ENCODE data around the gene FGL2.
"Not testable (repeated sequence)": the region's sequence is repeated elsewhere in the genome, so short reads cannot be mapped to it uniquely, and the experiment has no call there.

FGL2 gene

DNA sequence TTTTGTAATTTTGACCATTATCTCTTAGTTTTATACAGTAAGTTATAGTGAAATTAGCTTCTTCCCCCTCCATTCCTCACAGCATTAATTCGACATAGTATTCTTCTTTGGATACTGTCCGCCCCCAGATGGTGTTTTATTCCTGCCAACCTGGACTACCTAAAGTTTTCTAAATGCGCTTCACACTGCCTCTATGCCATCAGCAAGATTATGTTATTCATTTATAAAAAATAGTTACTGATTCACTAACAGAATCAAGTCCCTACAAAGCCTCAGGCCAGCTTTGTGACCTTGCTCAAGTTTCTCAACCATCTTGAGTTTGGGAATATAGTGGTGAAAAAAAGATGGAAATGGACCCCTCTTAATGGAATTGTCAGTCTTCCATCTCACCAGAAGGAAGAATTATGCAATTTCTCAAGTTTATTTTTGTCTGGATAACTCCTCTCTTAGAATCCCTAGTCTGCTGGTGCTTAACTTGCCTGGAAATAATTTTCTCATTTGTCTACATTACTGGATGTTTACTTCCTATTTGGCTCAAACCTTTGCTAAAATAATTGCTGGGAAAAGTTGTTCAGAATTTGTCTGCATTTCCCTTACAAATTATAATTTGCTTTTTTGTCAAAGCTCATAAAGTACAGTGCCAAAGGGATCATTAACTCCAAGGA is 16.7 kb upstream of the FGL2 start:
- DNase-seq (ENCODE audit: low read depth) = no peak

DNA sequence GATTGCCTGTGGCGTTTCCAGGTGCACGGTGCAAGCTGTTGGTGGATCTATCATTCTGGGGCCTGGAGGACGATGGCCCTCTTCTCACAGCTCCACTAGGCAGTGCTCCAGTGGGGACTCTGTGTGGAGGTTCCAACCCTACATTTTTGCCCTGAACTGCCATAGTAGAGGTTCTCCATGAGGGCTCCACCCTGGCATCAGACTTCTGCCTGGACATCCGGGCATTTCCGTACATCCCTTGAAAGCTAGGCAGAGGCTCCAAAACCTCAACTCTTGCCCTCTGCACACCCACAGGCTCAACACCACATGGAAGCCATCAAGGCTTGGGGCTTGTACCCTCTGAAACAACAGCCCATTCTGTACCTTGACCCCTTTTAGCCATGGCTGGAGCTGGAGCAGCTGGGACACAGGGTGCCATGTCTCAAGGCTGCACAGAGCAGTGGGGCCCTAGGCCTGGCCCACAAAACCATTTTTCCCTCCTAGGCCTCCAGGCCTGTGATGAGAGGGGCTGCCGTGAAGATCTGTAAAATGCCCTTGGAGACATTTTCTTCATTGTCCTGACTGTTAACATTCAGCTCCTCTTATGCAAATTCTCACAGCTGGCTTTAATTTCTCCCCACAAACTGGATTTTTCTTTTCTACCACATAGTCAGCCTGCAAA is 10.0 kb upstream of the FGL2 start:
- no peak for DNase-seq (ENCODE audit: low read depth)

DNA sequence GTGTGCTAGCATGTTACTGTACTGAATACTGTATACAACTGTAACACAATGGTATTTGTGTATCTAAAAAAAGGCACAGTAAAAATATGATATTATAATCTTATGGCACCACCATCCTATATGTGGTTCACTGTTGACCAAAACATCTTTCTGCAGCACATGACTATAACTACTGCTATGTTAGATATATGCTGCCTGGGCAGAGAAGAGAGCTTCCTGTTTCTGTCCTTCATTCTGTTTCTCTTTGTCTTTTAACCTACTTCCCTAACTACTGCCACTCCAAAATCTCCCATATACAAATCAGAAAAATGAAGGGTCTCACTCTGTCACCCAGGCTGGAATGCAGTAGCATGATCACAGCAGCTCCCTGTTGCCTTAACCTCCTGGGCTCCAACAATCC is 8.8 kb upstream of the FGL2 start:
- no peak for DNase-seq (ENCODE audit: low read depth)

DNA sequence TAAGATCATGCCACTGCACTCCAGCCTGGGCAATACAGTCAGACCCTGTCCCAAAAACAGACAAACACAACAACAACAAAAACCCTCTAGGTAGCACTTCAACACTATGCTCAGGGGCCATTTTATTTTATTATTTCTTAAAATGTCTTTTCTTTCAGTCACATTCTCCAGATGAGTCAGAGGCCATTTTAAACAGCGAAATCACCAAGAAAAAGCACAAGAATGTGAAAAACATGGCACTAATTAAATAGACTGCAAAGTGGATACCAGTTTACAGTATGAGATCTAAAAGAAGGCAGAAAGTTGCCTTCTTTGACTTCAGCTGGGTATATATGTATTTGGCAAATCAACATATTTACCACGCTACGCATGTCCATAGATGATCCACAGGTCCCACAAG is 6.1 kb upstream of the FGL2 start:
- no peak for DNase-seq (ENCODE audit: low read depth)

DNA sequence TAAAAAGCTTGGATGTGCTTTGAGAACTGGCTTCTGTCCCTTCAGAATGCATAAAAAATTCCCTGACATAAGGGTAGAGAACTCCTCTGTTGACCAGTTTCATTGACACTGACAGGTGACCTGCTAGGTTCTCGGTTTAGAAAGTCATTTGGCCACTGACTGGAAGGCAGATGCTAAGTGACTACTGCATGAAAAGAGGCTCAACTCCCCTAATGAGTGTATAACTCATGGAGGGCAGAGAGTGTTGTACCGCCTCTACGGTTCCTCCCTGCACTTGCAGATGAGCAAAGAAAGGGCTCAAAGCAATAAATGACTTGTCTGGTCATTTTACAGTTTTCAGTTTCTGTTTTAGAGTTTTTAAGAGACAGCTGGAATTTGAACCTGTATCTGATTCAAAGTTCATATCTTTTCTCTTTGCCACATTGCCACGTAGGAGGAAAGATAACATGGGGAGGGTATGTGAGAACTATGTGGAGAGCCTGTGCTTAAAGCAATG is 2.9 kb upstream of the FGL2 start:
- DNase-seq (ENCODE audit: low read depth) = no peak

DNA sequence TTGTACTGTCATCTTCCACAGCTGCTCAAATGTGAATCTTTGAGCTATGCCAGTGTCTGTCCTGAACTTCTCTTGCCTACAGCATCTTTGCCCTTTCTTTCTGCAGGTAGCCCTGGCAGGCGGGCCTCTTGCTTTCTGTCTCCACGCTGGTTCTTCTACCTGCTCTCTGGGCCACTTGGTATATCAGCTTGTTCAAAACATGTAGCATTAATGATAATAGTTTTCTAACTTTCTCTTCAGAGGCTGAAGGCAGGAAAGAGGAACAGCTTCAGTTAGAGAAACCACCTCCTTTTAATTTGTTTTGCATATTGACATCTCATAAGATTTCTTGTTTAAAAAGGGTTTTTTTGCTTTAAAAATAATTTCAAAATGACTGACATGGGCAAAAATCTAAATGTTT is 923 bp upstream of the FGL2 start:
- DNase-seq (ENCODE audit: low read depth) = no peak

DNA sequence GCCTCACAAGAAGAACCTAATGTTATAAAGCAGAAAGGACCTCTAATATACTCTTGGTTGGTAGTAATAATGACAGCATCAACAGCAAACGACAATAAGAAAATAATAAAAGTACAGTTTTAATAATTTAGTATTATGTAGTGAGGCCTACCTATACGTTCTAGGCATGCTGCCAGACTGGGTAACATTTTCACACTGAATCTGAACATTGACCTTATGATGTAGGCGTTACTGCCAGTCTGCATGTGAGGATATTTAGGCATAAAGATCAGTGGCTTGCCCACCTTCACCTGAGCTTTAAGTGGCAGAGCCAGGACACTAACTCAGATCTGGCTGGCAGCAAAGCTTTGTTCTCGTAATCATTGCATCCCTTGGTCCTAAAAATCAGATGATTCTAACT is 2.5 kb downstream of the FGL2 start:
- no peak for DNase-seq (ENCODE audit: low read depth)

DNA sequence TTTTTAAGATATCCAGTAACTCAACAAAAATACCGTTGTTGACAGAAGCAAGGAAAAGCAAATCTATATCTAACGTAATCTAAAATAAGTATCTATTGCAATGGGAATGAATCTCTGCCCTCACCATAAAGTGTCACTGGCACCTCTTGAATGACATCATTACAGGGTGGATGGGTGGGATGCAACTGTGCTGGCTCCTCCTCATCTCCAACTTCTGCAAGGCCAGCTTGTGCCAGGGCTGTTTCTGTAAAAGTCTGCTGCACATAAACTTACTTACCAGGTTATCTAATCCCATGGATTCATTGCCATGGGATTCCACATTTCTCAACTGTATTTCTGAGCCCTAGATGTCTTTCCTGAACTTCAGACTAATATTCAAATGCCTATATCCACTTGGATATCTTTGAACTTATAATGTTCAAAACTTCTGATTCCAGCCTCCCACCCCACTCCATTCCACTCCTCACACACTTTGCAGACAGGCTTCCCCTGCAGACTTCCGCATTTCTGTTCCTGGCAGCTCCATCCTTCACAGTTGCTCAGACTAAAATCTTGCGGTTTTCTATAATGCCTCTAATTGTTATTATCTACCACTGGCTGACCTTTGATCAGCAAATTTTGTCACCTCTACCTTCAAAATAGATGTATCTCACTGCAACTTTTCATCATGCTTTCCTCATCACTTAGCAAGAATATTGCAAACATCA is 10.7 kb downstream of the FGL2 start:
- no peak for DNase-seq (ENCODE audit: low read depth)

DNA sequence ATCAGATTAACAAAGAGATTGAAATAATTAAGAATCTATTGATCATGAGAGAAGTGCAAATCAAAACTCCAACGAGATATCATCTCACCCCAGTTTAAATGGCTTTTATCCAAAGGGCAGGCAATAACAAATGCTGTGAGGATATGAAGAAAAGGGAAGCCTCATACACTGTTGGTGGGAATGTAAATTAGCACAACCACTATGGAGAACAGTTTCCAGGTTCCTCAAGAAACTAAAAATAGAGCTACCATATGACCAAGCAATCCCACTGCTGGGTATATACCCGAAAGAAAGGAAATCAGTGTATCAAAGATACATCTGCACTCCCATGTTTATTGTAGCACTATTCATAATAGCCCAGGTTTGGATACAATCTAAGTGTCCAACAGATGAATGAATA is 13.8 kb downstream of the FGL2 start:
- DNase-seq (ENCODE audit: low read depth) = no peak

DNA sequence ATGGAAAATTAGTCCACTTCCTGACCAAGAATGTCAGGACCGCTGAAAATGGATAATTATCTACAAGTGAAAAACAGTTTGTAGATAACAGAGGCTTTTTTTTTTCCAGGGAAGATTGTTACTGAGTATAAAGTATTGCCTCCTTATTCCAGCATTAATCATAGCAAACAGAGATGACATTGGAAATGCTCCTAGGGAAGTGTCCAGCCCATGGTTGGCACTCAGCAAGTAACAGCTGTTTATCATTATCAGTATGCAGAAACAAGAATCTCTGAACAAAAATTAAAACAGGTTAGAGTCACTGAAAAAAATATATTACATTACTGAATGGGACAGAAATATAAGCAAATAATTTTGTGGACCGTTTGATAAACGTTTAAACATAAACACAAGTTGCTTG is 14.6 kb downstream of the FGL2 start:
- DNase-seq (ENCODE audit: low read depth) = peak; percentile 2

DNA sequence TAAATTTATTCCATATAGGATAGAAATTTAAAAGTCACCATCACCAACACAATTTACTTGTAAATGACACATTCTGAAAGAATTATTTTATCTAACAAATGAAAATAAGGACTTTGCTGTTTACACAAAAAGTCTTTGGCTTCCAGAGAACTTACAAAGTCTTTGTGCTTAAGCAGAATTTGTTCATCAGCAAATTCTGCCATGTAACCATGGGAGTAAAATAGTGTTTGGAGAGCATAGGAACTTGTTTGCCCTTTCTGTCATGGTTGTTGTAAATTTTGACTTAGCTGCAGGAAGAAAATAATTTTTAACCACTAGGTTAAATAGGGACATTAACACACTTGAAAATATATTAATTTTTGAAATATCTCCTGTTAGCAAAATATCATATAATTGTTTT is 15.2 kb downstream of the FGL2 start:
- DNase-seq (ENCODE audit: low read depth) = no peak

DNA sequence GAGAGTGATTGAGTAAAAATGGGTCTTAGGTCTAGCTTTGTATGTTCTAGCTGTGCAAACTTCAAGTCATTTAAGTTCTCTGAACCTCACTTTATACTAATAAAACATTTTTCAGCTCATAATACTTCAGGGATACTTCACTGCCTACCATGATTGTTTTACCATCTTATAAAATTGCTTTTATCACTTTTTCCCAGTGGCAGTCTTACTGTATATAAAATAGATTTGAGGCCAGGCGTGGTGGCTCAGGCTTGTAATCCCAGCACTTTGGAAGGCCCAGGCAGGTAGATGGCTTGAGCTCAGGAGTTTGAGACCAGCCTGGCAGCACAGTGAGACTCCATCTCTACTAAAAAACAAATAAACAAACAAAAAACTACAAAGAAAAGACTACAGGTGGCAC is 17.4 kb downstream of the FGL2 start:
- no peak for DNase-seq (ENCODE audit: low read depth)

DNA sequence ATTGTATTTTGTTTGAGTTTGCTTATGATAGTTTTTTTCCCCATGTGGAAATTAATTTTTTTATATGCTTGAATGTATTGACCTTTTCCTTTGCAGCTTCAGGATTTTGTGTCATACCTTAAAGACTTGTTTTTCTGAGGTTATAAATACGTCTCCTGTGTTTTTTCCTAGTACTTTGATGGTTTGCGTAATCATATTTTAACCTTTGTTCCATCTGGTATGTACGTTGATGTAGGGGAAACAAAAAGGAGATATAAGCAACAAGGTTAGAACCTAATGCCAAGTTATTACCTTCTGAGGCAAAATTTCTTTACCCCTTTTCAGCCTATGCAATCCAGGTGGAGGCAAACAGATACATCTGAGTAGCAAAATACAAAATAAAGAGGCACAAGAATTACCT is 17.9 kb downstream of the FGL2 start:
- no peak for DNase-seq (ENCODE audit: low read depth)

DNA sequence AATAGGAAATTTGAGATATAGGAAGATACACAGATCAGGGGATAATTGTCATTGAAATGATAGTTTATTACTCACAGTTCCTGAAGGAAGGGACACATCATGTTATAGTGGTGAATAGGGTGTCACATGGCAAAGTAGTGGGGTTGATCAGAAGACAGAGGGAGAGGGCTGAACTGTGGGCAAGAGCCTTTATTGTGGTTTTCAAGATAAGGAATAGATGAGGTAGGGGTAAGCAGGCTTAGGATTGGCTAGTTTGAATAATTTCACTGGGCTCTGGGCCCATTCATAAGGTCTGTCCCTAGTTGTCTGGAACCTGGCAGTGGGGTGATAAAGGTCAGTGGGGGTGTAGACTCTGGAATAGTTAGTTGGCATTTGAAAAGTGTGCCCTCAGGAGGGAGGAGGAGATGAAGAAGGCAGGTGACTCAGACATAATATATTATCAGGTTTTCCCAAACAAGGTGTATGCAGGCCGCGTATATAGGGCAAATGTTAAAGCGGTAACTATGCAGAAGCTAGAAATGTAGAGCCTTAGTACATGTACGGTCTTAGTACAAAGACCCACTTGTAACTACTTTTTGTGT is 18.5 kb downstream of the FGL2 start:
- DNase-seq (ENCODE audit: low read depth) = no peak

DNA sequence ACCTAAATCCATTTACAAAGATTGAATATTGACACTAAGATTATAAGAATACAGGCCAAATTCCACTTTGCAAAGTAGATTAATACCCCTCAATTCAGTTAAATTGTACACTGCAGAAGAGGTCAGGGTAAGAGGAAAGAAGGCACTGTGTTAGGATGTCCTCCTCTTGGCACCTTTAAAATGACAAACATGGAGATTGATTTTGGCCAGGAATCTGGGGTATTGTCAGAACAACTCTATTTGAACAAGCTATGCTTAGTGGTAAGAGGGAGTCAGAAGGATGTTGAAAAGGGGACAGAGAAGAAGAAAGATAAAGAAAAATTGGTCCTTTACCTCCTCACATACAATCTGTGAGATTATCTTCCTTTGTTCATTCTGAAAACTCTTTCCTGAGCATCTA is 21.6 kb downstream of the FGL2 start:
- not testable (repeated sequence) for DNase-seq (ENCODE audit: low read depth)

DNA sequence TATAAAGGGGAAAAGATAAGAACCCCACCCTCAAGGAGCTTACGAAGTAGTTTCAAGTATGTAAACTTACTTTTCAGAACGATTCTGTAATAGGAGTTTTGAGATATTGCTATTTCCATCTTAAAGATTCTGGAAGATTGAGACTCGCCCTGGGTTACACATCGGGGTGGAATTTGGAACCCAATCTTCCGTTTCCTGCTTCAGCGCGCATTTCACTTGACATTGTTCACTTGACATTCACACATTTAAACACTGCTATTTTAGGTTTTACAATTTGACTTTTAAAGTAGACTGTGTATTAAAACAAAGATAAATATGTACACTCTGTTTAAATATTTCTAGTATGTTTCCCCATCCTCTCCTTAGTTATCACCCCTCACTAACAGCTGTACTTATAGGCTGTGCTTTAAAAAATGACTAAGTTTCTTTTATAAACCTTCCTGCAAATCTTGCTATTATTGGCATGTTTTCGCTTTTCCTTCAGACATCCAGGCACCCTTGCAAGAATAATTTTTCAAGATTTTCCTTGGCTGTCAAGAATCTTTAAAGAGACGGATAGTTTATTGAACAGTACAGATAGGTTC is 22.2 kb downstream of the FGL2 start:
- DNase-seq (ENCODE audit: low read depth) = not testable (repeated sequence)

DNA sequence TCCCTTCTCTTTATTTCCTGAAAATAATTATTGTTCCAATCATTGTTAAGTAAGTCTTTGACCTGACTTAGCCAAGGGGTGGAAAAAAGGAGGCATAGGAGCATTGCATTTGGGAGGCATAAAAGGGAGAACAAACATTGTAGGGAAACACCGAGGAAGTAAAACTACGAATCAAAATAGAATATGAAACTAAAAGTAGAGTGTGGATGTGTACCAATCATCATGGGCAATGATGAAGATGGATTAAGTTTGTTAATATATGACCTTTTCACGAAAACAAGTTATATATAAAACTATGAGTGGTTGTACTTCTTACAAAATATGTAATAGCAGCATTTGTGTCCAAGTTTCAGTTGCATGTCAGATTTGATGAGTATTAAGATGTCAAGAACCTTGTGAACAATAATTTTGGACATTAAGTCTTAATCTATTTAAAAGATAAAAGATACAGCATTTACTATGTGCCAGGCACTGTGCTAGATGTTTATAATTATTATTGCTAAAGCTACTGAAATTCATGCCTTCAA is 24.3 kb downstream of the FGL2 start:
- DNase-seq (ENCODE audit: low read depth) = not testable (repeated sequence)

DNA sequence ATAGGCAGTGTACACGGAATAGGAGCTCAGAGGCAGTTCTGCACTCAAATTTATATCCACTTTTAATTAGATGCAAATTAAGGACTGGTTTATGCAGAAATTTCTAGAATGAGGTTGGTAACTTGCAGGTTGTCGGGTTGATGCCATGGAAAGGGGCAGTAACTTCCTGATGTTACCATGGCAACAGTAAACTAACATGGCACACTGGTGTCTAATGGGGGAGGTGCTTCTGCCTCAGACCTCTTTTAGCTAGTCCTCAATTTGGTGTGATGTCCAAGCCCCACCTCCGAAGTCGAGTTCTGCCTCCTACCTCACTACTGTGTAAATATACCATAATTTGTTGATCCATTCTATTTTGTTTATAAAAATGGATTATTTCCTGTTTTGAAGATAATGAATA is 25.2 kb downstream of the FGL2 start:
- DNase-seq (ENCODE audit: low read depth) = not testable (repeated sequence)

DNA sequence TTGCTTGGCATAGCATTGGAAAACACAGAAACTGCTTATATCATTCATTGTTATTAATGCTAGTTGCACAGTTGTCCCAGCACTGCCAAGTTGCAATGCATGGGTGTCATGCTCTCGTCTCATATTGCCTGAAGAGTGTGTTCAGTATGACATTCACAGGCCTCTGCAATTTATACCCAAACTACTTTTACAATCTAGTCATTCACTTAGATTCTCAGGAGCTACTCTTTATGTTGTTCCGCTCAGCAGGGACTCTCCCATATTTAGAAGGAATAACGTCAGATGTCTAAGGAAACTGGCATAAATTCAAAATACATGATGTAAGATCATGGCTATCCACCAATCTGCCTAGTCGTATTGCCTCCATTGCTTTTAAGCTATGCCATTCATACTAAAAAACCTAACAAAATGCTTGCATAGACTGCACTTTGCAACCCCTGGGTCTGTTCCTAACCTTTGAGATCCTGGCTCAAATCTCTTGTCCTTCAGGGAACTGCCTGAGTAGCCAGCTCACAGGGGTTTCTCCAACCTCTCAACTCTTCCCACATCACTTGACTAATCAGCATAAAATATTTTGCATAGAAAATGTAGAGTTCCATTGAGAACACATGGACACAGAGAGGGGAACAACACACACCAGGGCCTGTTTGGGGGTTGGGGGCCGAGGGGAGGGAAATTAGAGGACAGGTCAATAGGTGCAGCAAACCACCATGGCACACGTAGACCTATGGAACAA is 27.0 kb downstream of the FGL2 start:
- not testable (repeated sequence) for DNase-seq (ENCODE audit: low read depth)

DNA sequence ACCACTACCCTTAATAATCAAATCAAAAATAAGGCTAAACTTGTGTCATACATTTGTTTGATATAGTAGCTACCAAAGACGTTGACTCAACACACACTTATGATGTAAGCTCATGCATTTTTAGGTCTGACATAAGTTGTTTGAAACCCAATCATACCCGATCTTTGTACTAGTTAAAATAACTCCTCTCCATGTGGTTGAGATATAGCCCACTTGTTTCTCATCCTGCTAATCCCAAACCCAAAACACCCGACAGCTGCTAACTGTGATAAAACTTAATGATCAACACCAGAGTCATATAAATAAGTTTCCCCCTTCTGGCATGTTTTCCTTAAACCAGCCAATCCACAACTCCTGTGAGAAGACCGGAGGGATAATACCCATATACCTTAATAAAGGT is 28.5 kb downstream of the FGL2 start:
- DNase-seq (ENCODE audit: low read depth) = not testable (repeated sequence)

DNA sequence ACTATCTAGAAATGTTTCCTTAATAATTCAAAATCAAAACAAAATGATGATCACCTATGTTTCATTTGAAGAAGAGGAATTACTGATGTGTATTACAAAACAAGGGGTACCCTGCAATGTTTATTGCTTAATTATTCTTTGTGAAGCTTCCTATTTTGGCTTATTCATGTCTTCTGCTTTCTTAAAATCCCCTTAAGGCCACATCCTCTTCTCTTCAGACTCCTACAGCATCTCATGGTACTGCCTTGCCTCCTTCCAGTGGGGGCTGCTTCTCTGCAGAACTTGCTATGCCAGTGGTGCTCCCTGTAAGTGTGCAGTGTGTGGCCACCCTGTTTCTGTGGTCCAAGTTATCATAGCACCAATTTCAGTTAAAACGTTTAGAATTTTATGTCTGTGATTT is 42.2 kb downstream of the FGL2 start:
- DNase-seq (ENCODE audit: low read depth) = no peak

DNA sequence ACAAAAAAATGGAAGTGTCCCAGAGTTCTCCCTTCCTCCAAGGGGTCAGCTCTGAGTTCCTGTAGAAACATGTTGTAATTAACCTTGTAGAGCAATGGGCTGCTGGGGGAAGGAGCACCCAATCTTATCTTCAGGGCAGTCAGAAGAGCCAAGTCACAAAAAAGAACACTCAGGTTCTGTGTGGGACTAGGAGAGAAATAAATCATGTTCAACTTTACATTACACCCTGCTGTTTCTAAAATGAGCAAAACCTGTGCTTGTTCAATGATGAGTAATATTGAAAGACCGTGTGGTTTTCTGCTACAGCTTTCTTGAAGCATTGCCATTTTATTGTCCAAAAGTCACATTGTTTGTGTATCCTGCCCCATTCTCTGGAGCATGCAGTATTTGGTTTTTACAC is 42.6 kb downstream of the FGL2 start:
- DNase-seq (ENCODE audit: low read depth) = not testable (repeated sequence)

All from fibroblast of the conjunctiva (primary cell).